ENCODE results near the gene EMD. TPM values are rescaled to one million over a fixed set of nuclear protein-coding genes. Genes with fewer than 3 reads are reported as not detected.

EMD gene
- total RNA-seq, 1 donor from 2014 or later, result 55.6 TPM

DNA sequence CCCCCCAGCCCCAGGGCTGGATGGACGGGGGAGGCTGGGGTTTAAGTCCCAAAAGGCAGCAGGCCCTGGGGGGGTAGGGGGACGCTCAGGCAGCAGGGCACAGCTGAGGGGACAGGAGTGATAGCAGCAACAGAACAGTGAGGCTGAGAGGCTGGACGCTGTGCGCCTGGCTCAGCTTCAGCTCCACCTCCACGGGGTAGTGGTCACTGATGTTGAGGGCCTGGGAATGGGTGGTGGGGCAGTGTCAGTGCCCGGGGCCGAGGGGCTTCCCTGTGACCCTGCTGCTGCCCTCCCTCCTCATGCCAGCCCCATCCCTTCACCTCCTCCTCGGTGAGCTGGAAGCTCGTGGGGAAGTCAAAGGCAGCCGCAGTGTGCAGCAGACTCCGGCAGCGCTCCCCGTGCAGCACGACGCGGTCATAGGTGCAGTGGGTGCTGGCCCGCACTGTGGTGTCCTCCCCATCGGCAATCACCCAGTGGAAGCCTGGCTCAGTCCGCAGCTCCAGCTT, 23.6 kb downstream of the EMD start:
- intact Hi-C loops (cut with micrococcal nuclease), result no loop called here
- H3K4me1 ChIP-seq, result peaks cover 17% of the 10 kb centered on the region
- DNase-seq, result no peak
- H3K36me3 ChIP-seq, result peaks cover 25% of the 10 kb centered on the region
- no peak overlapping the region for H3K27ac ChIP-seq (replicated peaks)
- H3K4me3 ChIP-seq, result no peak overlapping the region
- TF ChIP-seq, protein P1, sequence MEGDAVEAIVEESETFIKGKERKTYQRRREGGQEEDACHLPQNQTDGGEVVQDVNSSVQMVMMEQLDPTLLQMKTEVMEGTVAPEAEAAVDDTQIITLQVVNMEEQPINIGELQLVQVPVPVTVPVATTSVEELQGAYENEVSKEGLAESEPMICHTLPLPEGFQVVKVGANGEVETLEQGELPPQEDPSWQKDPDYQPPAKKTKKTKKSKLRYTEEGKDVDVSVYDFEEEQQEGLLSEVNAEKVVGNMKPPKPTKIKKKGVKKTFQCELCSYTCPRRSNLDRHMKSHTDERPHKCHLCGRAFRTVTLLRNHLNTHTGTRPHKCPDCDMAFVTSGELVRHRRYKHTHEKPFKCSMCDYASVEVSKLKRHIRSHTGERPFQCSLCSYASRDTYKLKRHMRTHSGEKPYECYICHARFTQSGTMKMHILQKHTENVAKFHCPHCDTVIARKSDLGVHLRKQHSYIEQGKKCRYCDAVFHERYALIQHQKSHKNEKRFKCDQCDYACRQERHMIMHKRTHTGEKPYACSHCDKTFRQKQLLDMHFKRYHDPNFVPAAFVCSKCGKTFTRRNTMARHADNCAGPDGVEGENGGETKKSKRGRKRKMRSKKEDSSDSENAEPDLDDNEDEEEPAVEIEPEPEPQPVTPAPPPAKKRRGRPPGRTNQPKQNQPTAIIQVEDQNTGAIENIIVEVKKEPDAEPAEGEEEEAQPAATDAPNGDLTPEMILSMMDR (IDR thresholded peaks at IDR 0.05; ENCODE audit: borderline replicate concordance), result no peak
- H3K27me3 ChIP-seq (ENCODE audit: low read depth), result no peaks in the 10 kb centered on the region
- H3K9me3 ChIP-seq (replicated peaks), result no peaks in the 10 kb centered on the region

DNA sequence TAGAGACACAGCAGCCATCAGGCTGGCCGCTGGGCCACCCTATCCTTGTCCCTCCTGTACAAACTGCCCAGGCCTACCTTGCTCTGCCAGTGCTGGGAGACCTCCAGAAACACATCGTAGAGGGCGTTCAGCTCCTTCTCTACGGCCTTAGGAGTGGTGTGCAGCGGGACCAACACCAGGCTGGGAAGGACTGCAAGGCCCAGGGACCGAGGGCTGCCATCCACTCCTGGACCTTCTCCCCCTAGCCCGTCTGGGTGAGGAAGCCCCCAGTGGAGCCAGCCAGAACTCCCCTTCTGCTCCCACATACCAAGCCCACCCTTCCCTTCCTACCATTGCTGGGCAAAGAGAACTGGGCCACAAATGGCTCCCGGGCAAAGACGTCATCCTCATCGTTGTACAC, 24.1 kb downstream of the EMD start:
- no peak overlapping the region for H3K27ac ChIP-seq (replicated peaks)
- DNase-seq, result no peak
- H3K9me3 ChIP-seq (replicated peaks), result no peaks in the 10 kb centered on the region
- H3K36me3 ChIP-seq, result peaks cover 25% of the 10 kb centered on the region
- H3K4me1 ChIP-seq, result peaks cover 17% of the 10 kb centered on the region
- intact Hi-C loops (cut with micrococcal nuclease), result no loop called here
- no peak overlapping the region for H3K4me3 ChIP-seq
- TF ChIP-seq, protein P1 (IDR thresholded peaks at IDR 0.05; ENCODE audit: borderline replicate concordance), result no peak
- no peaks in the 10 kb centered on the region for H3K27me3 ChIP-seq (ENCODE audit: low read depth)

- TF ChIP-seq, protein P1 (IDR thresholded peaks at IDR 0.05; ENCODE audit: borderline replicate concordance), result no peak
- Histone ChIP-seq H3K27ac (replicated peaks) (no peak overlapping the region), H3K4me3 (no peak overlapping the region), H3K4me1 (peaks cover 16% of the 10 kb centered on the region), H3K27me3 (ENCODE audit: low read depth) (no peaks in the 10 kb centered on the region), H3K9me3 (replicated peaks) (no peaks in the 10 kb centered on the region), H3K36me3 (peaks cover 25% of the 10 kb centered on the region)
- DNase-seq, result no peak
- intact Hi-C loops (cut with micrococcal nuclease), result no loop called here
Observed at GRCh38 chrX:154403858-154404257, 24.8 kb downstream of the EMD start.

- no peak for DNase-seq
- no peaks in the 10 kb centered on the region for H3K9me3 ChIP-seq (replicated peaks)
- H3K4me1 ChIP-seq, result peaks cover 8% of the 10 kb centered on the region
- H3K27me3 ChIP-seq (ENCODE audit: low read depth), result no peaks in the 10 kb centered on the region
- no peak overlapping the region for H3K27ac ChIP-seq (replicated peaks)
- TF ChIP-seq, protein P1 (IDR thresholded peaks at IDR 0.05; ENCODE audit: borderline replicate concordance), result no peak
- intact Hi-C loops (cut with micrococcal nuclease), result no loop called here
- peaks cover 16% of the 10 kb centered on the region for H3K36me3 ChIP-seq
- no peak overlapping the region for H3K4me3 ChIP-seq
Observed at GRCh38 chrX:154404625-154405192, 25.6 kb downstream of the EMD start.

- peak overlapping the region; percentile 80 for H3K27ac ChIP-seq (replicated peaks)
- TF ChIP-seq, protein P1 (IDR thresholded peaks at IDR 0.05; ENCODE audit: borderline replicate concordance), result no peak
- no peak for DNase-seq
- H3K36me3 ChIP-seq, result no peaks in the 10 kb centered on the region
- intact Hi-C loops (cut with micrococcal nuclease), result no loop called here
- H3K4me3 ChIP-seq, result peak overlapping the region; percentile 58
- no peaks in the 10 kb centered on the region for H3K9me3 ChIP-seq (replicated peaks)
- no peaks in the 10 kb centered on the region for H3K27me3 ChIP-seq (ENCODE audit: low read depth)
- peaks cover 27% of the 10 kb centered on the region for H3K4me1 ChIP-seq
Observed at GRCh38 chrX:154408659-154409221, 29.6 kb downstream of the EMD start.
